Measurements from ENCODE around the gene ALDOB.
A peak's percentile ranks its signal among the peaks of the same experiment; 100 is the strongest.

Gene ALDOB

DNA sequence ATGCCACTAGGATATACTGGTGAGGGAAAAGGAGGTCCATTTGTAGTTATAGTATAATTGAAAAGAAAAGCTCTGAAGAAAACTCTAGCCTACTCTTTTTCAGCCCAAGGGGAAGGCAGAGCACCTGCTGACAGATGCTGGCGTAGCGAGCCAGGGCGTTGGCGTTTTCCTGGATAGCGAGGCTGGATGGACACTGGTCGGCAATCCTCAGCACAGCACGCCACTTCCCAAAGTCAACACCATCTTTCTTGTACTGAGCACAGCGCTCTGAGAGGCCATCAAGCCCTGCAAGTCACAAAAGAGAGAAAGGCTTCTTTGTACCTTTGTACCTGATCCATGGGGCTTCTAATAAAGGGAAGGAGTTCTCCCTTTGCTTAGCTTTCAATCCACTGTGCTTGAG lies 8.2 kb downstream of the ALDOB start:
- no peak for DNase-seq (ENCODE audit: low spot score)

- no peak for DNase-seq (ENCODE audit: low spot score)
Measured at GRCh38 chr9:101421653-101422065, 13.9 kb downstream of the ALDOB start.

DNA sequence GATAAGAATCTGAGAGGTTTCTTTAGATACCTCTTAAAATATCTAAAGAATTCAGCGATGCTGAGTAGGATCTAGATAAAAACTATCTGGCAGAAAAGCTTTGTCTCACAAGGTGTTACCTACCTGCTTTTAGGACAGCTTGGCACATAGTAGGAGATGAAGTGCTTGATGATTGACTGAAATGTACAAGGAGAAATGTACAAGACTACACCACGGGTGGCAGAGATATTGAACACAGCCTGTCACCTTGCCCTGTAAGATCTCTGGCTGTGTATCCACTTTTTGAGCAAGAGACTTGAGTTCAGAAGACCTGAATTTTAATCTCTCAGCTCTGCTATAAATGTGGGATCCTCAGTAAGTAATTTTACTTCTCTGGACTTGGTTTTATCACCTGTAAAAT lies 15.7 kb downstream of the ALDOB start:
- DNase-seq (ENCODE audit: low spot score) = no peak

DNA sequence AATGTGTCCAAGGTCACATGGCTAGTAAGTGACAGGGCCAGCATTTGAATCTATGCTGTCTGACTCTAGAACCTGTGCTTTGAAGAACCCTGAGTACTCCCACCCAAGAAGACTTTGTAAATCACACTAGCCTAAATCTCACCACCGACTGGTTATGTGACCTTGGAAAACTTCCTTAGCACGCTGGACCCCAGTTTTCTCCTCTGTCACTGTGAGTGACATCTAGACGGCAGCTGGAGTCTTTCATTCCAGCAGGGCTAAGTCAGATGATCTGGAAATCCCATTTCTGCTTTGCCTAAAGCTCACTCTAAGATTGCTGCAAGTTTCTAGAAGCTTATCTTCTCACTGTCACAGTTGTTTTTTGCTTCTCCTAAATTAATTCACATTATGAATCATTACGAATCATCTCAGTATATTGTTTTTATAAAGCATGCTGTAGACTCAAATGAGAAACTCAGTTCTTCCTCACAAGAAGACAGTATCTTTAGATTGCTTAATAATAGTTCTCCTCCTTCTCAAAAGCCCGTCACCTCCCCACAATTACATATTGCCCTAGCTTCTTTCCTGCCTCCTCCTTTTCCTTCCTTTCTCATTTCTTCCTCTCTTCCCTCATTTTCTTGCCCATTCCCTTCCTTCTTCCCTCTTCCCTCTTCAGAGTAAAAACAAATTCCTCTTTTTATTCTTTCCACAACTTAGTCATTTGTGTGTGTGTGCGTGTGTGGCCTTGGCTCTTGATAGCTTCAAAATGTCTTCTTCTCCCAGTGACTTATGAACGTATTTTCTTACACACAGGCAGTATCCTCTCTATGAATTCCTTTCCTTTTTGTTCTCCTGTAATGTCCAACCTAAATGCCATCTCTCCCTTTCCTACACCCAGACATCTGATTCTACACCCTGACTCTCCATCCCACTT lies 16.8 kb downstream of the ALDOB start:
- no peak for DNase-seq (ENCODE audit: low spot score)

GRCh38 chr9:101417977-101418376 lies 17.6 kb downstream of the ALDOB start:
- no peak for DNase-seq (ENCODE audit: low spot score)

GRCh38 chr9:101417389-101417788 lies 18.2 kb downstream of the ALDOB start:
- DNase-seq (ENCODE audit: low spot score) = no peak

DNA sequence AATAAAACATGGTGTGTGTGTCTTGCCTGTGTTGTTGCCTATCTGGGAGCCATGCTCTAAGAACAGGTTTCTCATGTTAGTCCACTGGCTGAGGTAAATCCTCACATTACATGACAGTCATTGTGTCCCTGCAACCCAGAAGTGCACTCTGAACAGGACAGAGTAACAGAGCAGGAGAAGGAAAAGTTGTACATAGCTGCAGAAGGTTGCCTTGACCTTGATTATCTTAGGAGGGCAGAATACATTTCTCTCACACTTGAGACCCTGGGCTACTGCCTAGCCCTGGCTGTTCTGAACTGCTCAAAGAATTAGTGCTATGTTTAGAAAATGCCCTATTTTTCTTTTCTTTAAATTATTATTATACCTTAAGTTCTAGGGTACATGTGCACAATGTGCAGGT lies 20.0 kb downstream of the ALDOB start:
- no peak for DNase-seq (ENCODE audit: low spot score)

- DNase-seq (ENCODE audit: low spot score) = no peak
Measured at GRCh38 chr9:101414839-101415238, 20.7 kb downstream of the ALDOB start.

DNA sequence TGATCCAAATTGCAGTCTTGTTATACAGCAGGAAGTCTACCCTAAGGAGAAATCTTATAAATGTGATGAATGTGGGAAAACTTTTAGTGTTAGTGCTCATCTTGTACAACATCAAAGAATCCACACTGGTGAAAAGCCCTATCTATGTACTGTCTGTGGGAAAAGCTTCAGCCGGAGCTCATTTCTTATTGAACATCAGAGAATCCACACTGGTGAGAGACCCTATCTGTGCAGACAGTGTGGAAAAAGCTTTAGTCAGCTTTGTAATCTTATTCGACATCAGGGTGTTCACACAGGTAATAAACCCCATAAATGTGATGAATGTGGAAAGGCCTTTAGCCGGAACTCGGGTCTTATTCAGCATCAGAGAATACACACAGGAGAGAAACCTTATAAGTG lies 26.5 kb downstream of the ALDOB start:
- no peak for DNase-seq (ENCODE audit: low spot score)

DNA sequence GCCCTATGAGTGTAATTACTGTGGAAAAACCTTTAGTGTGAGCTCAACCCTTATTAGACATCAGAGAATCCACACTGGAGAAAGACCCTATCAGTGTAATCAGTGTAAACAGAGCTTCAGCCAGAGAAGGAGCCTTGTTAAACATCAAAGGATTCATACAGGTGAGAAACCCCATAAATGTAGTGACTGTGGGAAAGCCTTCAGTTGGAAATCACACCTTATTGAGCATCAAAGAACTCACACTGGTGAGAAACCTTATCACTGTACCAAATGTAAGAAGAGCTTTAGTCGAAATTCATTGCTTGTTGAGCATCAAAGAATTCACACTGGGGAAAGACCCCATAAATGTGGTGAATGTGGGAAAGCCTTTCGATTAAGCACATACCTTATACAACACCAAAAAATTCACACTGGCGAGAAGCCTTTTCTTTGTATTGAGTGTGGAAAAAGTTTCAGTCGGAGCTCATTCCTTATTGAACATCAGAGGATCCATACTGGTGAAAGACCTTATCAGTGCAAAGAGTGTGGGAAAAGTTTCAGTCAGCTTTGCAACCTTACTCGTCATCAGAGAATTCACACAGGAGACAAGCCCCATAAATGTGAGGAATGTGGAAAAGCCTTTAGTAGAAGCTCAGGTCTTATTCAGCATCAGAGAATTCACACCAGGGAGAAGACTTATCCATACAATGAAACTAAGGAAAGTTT lies 27.0 kb downstream of the ALDOB start:
- DNase-seq (ENCODE audit: low spot score) = no peak

DNA sequence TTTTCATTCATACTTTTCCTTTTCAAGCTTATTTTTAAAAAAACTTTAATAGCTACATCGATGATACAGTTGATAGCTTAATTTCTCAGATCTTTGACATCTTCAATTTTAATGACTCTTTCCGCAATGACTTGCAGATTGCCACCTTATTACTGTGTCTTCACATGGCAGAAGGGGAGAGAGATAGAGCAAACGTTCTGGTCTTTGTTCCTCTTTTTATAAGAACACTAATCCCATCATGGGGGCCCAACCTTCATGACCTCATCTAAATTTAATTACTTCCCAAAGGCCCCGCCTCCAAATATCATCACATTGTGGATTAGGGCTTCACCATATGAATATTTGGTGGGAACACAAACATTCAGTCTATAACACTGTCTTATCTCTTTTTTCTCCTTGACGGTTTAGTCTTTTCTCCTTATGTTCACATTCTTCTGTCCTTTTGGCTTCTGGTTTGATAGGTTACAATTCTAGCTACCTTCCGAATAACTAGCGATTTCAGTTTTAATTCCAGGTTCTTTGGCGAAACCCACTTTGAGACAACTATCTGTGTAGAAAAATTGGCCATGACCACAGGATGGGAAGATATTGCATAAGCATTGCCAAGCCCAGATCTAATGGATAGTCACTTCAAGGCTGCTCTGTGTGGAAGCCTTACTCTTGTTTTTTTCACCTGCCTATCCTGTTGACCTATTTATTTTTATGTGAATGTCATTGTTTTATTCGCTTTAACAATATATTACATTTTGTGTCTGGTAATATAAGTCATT lies 31.9 kb downstream of the ALDOB start:
- DNase-seq (ENCODE audit: low spot score) = no peak

GRCh38 chr9:101400120-101400519 lies 35.5 kb downstream of the ALDOB start:
- no peak for DNase-seq (ENCODE audit: low spot score)

- DNase-seq (ENCODE audit: low spot score) = no peak
Measured at GRCh38 chr9:101399643-101399970, 36.0 kb downstream of the ALDOB start.

- no peak for DNase-seq (ENCODE audit: low spot score)
Measured at GRCh38 chr9:101398930-101399642, 36.5 kb downstream of the ALDOB start.

DNA sequence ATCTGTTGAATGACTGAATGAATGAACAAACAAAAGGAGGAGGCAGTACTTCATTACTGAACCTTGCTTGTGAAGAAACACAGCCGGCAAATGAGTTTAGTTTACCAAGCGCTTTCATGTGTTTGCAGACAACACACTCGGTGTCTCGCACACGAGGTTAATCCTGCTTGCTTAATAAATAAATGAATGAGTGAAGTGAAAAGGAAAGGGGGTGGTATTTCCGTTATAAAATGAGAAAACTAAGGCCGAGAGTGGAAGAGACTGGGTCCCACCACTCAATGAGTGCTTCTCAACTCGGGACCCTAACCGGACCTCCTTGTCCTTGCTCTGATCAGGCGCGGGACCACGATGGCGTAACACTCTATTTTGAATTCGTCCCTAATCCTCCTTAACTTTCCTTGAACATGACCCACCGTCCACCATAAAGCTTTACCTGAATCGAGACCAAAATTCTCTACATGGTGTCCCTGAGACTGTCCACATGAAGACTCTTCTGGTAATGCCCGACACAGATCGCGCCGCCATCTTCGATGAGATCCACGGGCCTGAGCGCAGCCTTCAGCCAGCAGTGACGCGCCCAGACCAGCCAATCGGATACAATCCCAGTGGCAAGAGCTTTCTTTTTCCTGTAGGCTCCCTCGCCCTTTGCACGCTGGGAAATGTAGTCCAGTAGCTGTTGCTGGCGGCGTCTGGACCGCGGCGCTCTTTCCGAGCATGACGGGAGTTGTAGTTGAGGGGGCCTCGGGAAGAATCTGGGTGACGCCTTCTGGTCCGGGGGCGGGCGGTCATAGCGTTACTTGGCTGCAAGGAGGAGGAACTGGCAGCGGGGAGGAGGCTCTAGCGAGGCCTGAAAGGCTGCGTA lies 37.3 kb downstream of the ALDOB start, which contains the start of the genes MRPL50 and ZNF189:
TSS of gene MRPL50 (minus strand) at position 551 of the 862 bp plus-strand sequence. CDS start at position 525, 26 bp downstream.
TSS of gene ZNF189 (plus strand) at position 784 of the 862 bp plus-strand sequence. CDS start 306 bp downstream, outside the sequence.
- peak; percentile 97 for DNase-seq (ENCODE audit: low spot score)

DNA sequence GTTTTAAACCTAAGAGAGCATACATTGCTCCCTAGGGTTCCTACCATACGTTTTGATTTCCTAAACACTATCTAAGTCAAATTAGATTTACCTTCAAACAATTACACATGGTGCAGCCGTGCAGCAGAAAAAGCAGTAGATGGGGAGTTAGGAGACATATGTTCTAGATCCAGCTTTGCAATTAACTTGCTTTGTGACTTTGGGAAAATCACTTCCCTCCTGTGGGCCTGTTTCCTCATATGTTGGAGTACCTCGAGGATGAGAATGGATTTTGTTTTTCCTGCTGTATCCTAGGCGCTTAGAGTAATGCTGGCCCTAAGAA lies 37.9 kb downstream of the ALDOB start:
- DNase-seq (ENCODE audit: low spot score) = no peak

DNA sequence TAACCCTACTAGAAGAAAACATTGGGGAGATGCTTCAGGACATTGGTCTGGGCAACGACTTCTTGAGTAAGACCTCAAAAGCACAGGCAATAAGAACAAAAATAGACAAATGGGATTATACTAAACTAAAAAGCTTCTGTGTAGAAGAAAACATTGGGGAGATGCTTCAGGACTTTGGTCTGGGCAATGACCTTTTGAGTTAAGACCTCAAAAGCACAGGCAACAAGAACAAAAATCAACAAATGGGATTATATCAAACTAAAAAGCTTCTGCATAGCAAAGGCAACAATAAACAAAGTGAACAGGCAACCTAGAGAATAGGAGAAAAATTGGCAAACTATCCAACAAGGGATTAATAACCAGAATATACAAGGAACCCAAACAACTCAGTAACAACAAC lies 40.9 kb downstream of the ALDOB start:
- DNase-seq (ENCODE audit: low spot score) = no peak

GRCh38 chr9:101393135-101393534 lies 42.4 kb downstream of the ALDOB start:
- no peak for DNase-seq (ENCODE audit: low spot score)

DNA sequence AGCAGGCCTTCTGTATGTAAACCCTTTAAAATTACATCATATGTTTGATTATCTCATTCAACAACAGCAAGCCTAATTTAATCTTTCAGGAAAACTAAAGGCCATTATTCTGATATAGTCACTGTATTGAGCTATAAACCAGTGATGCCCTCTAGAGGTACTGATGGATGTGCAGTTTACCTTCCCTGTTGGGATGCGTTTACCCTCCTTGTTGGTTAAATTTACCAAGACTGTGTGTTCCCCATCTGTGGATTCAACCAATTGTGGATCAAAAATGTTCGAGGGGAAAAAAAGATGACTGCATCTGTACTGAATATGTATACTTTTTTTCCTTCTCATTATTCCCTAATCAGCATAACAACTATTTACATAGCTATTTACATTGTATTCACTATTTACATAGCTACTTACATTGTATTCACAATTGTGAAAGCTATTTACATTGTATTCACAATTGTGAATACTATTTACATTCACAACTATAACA lies 47.0 kb downstream of the ALDOB start:
- no peak for DNase-seq (ENCODE audit: low spot score)

DNA sequence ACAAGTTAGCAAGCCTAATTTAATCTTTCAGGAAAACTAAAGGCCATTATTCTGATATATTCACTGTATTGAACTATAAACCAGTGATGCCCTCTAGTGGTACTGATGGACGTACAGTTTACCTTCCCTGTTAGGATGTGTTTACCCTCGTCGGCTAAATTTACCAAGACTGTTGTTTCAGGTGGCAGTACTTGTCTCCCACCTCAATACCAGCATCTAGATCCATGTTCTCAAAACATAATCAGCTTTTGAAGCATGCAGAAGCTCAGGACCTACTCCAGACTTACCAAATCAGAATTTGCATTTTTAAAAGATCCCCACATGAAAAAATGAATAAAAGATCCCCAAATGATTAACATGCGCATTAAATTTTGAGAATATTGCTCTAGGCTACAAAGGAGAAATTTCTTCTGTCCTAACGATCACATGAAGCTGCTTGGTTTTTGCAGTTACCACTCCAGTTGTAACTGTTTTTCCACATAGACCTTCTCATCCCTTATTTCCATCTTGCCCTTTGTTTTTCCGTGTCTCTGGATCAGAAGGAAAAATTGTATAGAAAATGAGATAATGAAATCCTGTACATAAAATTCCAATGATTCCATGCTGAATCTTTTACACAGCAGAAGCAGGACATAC lies 47.6 kb downstream of the ALDOB start:
- peak; percentile 46 for DNase-seq (ENCODE audit: low spot score)

Data from SK-N-DZ (cell line).